MM.1S (cell line): ENCODE measurements around the gene SYT1.

ENCODE experiments used
- DNase-seq: peaks from one replicate; pipeline ENCODE4 v3.0.0-alpha.2; 2015
- H2AFZ ChIP-seq: fragments of 300-600 bp; sonication (generic); 2 replicates; pipeline ENCODE4 v1.6.0; 2016; ENCODE audit warnings: antibody characterized with exemption, low read length
- H3F3A ChIP-seq: fragments of 300-600 bp; sonication (generic); 2 replicates; pipeline ENCODE4 v1.6.1; 2016; ENCODE audit warnings: mild to moderate bottlenecking, antibody characterized with exemption, low read length, moderate library complexity, mixed read lengths; ENCODE audit not compliant: insufficient read depth
- H3K27ac ChIP-seq: fragments of 300-600 bp; sonication (generic); 2 replicates; pipeline ENCODE4 v1.5.1; 2016; ENCODE audit warnings: mild to moderate bottlenecking, low read length
- H3K27me3 ChIP-seq: fragments of 300-600 bp; sonication (generic); replicated peaks from 2 replicates; pipeline ENCODE4 v1.6.0; 2016; ENCODE audit warnings: low read length; ENCODE audit not compliant: insufficient read depth
- H3K36me3 ChIP-seq: fragments of 300-600 bp; sonication (generic); replicated peaks from 2 replicates; pipeline ENCODE4 v1.6.1; 2016; ENCODE audit warnings: mild to moderate bottlenecking, low read length, mixed read lengths; ENCODE audit not compliant: insufficient read depth
- H3K4me1 ChIP-seq: fragments of 300-600 bp; sonication (generic); 2 replicates; pipeline ENCODE4 v1.6.1; 2016; ENCODE audit warnings: low read length, mixed read lengths
- H3K4me2 ChIP-seq: fragments of 300-600 bp; sonication (generic); 2 replicates; pipeline ENCODE4 v1.6.0; 2016; ENCODE audit warnings: low read depth, low read length
- H3K4me3 ChIP-seq: fragments of 300-600 bp; sonication (generic); 2 replicates; pipeline ENCODE4 v1.5.1; 2016; ENCODE audit warnings: low read length, mixed read lengths
- H3K79me2 ChIP-seq: fragments of 300-600 bp; sonication (generic); 2 replicates; pipeline ENCODE4 v1.6.1; 2016; ENCODE audit warnings: mixed run types, low read length, mixed read lengths
- H3K9ac ChIP-seq: fragments of 300-600 bp; sonication (generic); 2 replicates; pipeline ENCODE4 v1.6.1; 2016; ENCODE audit warnings: low read length, mixed read lengths
- H3K9me2 ChIP-seq: fragments of 300-600 bp; sonication (generic); replicated peaks from 2 replicates; pipeline ENCODE4 v1.6.1; 2016; ENCODE audit warnings: mild to moderate bottlenecking, low read length, mixed read lengths; ENCODE audit not compliant: insufficient read depth
- H3K9me3 ChIP-seq: fragments of 300-600 bp; sonication (generic); replicated peaks from 2 replicates; pipeline ENCODE4 v1.6.1; 2016; ENCODE audit warnings: mild to moderate bottlenecking, low read length, mixed read lengths; ENCODE audit not compliant: insufficient read depth
- H4K20me1 ChIP-seq: fragments of 300-600 bp; sonication (generic); 2 replicates; pipeline ENCODE4 v1.6.1; 2016; ENCODE audit warnings: mild to moderate bottlenecking, low read length, moderate library complexity, mixed read lengths; ENCODE audit not compliant: insufficient read depth
- CTCF ChIP-seq: fragments of 300-600 bp; sonication (generic); IDR thresholded peaks from 2 replicates; pipeline ENCODE4 v1.5.1; 2016; ENCODE audit warnings: antibody characterized with exemption, low read length, mixed read lengths
- EZH2 ChIP-seq: fragments of 300-600 bp; sonication (generic); optimal IDR thresholded peaks from 2 replicates; pipeline ENCODE3; 2017; ENCODE audit warnings: low read depth, mild to moderate bottlenecking, antibody characterized with exemption, low read length, mixed read lengths
- EZH2phosphoT487 ChIP-seq: fragments of 300-600 bp; sonication (generic); IDR thresholded peaks from 2 replicates; pipeline ENCODE4 v1.6.1; 2018; ENCODE audit warnings: antibody characterized with exemption, low read length

Gene SYT1

GRCh38 chr12:79302162-79302814 is 437.7 kb downstream of the SYT1 start:
- Histone ChIP-seq H3F3A (no peaks in the 10 kb centered on the region), H3K27me3 (no peaks in the 10 kb centered on the region), H2AFZ (no peak overlapping the region), H3K9ac (no peak overlapping the region), H3K9me3 (no peaks in the 10 kb centered on the region), H3K4me2 (no peak overlapping the region), H4K20me1 (no peaks in the 10 kb centered on the region), H3K4me1 (no peaks in the 10 kb centered on the region), H3K4me3 (no peak overlapping the region), H3K79me2 (no peaks in the 10 kb centered on the region), H3K9me2 (no peaks in the 10 kb centered on the region), H3K36me3 (no peaks in the 10 kb centered on the region), H3K27ac (no peak overlapping the region)
- DNase-seq, result no peak
- TF ChIP-seq EZH2 (no peak), CTCF (no peak), EZH2phosphoT487 (no peak)

- Histone ChIP-seq H4K20me1 (no peaks in the 10 kb centered on the region), H3K4me1 (no peaks in the 10 kb centered on the region), H3K27me3 (no peaks in the 10 kb centered on the region), H3K4me3 (no peak overlapping the region), H3F3A (no peaks in the 10 kb centered on the region), H3K36me3 (no peaks in the 10 kb centered on the region), H3K27ac (no peak overlapping the region), H3K9me3 (no peaks in the 10 kb centered on the region), H3K79me2 (no peaks in the 10 kb centered on the region), H2AFZ (no peak overlapping the region), H3K4me2 (no peak overlapping the region), H3K9ac (no peak overlapping the region), H3K9me2 (no peaks in the 10 kb centered on the region)
- no peak for DNase-seq
- TF ChIP-seq CTCF, result no peak
- TF ChIP-seq EZH2, result no peak
- no peak for TF ChIP-seq EZH2phosphoT487
Observed at GRCh38 chr12:79307340-79307739, 442.8 kb downstream of the SYT1 start.

- Histone ChIP-seq H3K27me3 (no peaks in the 10 kb centered on the region), H3F3A (no peaks in the 10 kb centered on the region), H3K27ac (no peak overlapping the region), H3K4me3 (no peak overlapping the region), H3K4me2 (no peak overlapping the region), H4K20me1 (no peaks in the 10 kb centered on the region), H3K9ac (no peak overlapping the region), H3K79me2 (no peaks in the 10 kb centered on the region), H3K9me2 (no peaks in the 10 kb centered on the region), H3K36me3 (no peaks in the 10 kb centered on the region), H3K4me1 (no peaks in the 10 kb centered on the region), H2AFZ (no peak overlapping the region), H3K9me3 (no peaks in the 10 kb centered on the region)
- TF ChIP-seq EZH2phosphoT487 (no peak), EZH2 (no peak), CTCF (no peak)
- no peak for DNase-seq
Observed at GRCh38 chr12:79309039-79309438, 444.5 kb downstream of the SYT1 start.
